Mucosa of gallbladder (tissue), 1 donor: ENCODE data around the gene PRMT2. TPM values are rescaled to one million over a fixed set of nuclear protein-coding genes. Genes with fewer than 3 reads are reported as not detected.
"Not testable (repeated sequence)": the region's sequence is repeated elsewhere in the genome, so short reads cannot be mapped to it uniquely, and the experiment has no call there.

ENCODE experiments used
- DNase-seq: peaks from one replicate; pipeline ENCODE4 v3.0.0-alpha.2; 2020; ENCODE audit warnings: low spot score
- total RNA-seq: library from RNA; stranded (reverse); gene quantifications from one replicate; pipeline ENCODE4 v1.2.1, GENCODE V29; 2021
- donor health status: DM: no; HTN: no; CAD: no.

PRMT2 gene
- total RNA-seq, 1 donor from 2014 or later = 104 TPM

- no peak for DNase-seq
Observed at GRCh38 chr21:46617267-46618051, 18.0 kb upstream of the PRMT2 start.

DNA sequence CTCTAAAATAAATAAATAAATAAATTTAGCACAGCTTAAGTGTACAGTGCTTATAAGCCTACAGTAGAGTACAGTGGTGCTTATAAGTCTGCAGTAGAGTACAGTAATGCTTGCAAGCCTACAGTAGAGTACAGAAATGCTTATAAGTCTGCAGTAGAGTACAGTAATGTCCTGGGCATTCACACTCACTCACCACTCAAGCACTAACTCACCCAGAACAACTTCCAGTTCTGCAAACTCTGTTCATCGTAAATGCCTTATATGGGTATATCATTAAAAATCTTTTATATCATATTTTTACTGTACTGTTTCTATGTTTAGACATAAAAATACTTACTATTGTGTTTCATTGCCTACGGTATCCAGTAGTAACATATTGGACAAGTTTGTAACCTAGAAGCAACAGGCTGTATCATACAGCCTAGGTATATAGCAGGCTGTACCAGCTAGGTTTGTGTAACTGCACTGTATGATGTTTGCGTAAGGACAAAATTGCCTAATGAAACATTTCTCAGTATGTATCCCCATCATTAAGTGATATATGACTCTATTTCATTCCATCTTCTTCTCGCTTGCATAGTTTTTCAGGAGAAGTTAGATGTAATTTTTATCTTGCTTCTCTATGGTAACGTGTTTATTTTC lies 16.6 kb upstream of the PRMT2 start:
- no peak for DNase-seq

DNA sequence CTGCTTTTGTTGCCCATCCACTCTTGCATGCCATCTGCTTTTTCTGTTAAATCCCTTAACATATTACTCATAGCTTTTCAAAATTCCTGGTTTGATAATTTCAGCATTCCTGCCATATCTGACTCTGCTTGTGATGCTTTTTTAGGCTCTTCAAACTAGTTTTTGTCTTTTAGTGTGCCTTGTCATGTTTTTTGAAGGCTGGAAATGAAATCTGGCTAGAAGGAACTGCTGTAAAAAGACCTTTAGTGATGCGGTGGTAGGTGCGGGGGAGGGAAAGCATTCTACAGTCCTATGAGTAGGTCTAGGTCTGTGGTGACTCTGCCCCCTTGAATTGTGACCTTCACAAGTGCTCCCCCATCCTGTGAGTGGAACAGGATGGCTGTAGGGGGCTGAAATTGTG lies 15.6 kb upstream of the PRMT2 start:
- DNase-seq = no peak

DNA sequence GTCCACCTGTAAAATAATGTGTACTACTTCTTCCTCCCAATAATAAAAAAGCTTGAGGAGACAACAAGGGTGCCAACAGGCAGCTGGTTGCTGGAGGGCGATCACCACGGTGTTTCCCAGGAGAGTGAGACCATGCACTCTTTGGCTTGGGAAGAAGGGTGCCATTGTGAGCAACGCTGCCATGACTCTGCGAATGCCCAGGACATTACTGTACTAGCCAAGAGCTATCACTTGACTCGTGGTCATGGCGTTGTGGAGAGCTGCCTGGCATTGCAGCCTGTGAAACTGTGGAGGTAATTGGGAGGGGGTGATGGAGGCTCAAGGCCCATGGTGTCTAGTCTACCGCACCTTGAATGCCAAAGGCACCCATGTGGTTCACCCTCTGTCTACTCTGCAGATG lies 14.6 kb upstream of the PRMT2 start:
- DNase-seq = no peak

- no peak for DNase-seq
Observed at GRCh38 chr21:46621457-46622182, 13.9 kb upstream of the PRMT2 start.

DNA sequence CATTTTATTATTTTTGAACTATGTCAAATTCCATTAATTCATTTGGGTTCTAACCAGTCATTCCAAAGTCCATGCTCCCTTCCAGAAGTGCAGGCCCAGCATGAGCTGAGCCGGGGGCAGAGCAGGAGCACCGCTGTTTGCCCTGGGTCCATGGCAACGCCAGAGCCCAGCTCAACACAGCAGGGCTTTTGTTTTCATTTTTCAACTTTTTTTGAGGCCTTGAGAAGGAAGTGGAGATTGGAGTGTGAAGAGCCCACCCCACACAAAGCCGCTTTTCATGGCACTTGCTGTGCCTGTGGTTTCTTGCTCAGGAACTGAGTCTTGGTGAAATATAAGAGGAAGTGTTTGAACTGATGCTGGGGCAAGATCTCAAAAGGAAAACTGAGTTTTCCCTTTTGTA lies 13.2 kb upstream of the PRMT2 start:
- DNase-seq = peak; percentile 29

DNA sequence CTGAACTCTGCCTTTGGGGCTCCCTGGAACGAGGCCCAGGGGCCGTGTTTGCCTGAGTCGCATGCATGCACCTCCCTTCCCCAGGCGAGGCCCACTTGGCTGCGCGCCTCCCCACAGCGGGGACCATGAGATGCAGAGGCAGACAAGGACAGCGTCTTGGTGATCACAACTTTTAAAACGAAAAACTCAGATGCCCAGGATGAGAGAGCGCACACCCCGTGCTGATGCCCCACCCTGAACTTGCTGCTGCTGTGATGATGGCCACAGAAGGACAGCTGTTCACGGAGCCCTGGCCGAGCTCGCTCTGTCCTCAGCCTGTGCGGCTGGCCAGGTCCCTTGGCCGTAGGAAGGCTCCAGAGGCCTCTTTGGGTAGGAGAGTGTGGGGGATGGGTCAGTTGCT lies 11.4 kb upstream of the PRMT2 start:
- DNase-seq = no peak

GRCh38 chr21:46625759-46626158 lies 9.7 kb upstream of the PRMT2 start:
- DNase-seq = no peak

GRCh38 chr21:46626536-46626935 lies 8.9 kb upstream of the PRMT2 start:
- DNase-seq = no peak

DNA sequence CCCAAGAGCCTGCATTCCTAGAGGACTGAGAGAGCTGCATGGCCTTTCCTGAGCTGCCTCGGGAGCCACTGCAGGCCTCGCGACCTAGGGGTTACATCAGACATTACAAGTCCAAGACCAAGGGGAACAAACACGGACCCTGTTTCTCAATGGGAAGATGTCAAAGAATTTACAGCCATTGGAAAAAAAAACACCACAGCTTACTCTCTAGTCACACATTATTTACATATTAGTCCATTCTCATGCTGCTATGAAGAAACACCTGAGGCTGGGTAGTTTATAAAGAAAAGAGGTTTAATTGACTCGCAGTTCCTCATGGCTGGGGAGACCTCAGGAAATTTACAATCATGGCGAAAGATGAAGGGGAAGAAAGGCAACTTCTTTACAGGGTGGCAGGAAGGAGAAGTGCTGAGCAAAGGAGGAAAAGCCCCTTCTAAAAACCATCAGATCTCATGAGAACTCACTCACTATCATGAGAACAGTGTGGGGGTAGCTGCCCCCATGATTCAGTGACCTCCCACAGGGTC lies 8.4 kb upstream of the PRMT2 start:
- no peak for DNase-seq

DNA sequence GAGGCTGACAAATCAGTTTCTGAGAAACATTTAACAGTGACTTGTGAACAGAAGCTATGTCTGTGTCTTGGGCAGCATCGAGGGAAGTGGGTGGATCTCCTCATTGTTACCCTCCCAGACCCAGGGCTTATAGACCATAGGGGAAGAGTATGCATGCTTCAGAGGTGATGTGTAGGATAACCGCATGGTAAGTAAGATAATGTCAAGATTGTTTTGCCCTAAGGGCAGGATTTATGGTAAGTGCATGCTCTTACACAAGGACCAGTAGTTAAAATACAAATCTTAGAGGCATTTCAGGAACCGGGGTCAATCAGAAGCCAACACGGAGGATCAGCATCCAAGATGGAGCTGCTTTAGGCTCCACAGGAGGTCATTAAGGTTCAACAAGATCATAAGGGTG lies 7.7 kb upstream of the PRMT2 start:
- DNase-seq = no peak

GRCh38 chr21:46628868-46629267 lies 6.6 kb upstream of the PRMT2 start:
- no peak for DNase-seq

- not testable (repeated sequence) for DNase-seq
Observed at GRCh38 chr21:46630915-46631314, 4.6 kb upstream of the PRMT2 start.

DNA sequence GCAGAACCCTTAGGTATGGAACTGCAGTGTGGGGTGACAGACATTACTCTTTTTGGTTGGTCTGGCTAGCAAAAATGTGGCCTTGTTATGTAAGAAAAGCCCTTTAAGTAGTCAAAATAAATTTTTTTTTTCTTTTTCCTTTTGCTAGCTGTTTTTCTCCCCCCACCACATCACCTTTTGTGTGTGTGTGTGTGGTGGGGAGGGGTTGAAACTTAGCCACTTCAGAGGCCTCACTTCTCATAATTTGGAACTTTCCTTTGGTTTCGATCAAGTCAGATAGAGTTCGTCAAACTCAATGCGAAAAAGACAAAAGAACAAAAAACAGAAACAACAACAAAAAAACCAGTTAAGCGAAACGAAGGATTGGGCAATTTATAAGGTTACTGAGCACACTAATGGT lies 1.9 kb upstream of the PRMT2 start:
- no peak for DNase-seq

DNA sequence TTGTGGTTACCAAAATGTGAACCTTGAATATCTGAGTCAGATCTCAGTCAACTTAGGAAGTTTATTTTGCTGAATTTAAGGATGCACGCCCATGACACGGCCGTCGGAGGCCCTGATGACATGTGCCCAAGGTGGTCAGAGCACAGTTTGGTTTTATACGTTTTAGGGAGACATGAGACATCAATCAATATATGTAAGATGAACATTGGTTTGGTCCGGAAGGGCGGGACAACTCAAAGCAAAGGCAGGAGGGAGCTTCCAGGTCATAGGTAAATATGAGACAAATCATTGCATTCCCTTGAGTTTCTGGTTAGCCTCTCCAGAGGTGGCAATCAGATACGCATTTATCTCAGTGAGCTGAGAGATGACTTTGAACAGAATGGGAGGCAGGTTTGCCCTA lies 1.0 kb upstream of the PRMT2 start:
- no peak for DNase-seq

DNA sequence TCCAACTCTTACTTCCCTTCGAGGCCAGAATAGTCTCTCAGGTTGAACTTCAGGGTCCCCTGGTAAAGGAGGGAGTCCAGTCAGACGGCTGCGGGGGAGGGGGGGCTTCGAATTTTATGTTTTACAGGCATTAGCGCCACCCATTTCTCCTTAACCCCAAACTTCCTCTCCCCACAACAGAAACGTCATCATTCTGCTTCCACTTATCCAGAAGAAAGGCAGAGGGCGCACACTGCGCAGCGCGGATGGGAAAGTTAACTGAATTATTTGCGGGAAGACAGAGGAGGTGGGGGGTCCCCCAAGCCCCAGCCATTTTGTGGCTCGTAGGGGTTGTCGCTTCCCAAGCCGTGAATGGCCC lies 529 bp upstream of the PRMT2 start:
- DNase-seq = peak; percentile 73

DNA sequence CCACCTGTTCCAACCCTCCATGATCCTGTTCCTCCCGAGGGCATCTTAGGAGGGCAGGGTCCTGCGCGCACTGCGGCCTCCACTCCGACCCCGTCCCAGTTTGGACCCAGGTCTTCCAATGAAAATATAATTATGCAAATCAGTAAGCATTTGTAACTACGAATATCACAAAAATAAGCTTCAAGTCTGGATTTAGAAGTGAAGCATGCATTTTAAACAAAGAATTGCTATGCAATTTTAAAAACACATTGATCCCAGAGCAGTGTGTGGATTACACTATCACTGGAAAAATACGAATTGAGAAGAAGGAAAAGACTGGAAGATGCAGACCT lies 673 bp downstream of the PRMT2 start:
- no peak for DNase-seq

DNA sequence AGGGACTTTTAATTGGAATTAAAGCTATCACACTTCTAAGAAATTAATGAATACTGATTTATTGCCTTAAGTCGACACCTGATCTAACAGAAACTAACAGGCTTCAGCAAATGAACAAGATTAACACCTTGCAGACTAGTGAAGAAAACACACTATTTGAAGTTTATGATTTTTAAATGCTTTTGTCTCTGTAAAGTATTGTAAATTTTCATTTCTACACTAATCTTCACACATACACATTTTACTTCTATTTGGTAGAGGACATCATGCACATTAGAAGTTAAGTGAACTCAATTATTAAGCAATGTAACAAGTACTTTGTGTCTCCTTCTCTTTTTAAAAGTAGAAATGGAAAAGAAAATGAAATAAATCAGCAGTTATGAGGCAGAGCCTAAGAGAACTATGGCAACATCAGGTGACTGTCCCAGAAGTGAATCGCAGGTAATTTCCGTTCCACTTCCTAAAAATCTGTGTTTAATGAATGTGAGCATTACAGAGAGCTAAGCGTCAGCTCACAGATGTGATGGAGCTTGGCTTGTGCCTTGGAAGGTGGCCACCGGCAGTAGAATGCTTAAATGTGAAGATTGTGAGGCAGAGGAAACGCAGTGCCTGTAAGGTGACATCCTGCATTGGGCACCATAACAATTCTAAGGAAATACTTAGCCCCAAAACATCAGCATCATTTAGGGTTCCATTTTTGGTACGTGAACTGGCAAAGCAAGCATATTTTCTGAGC lies 1.2 kb downstream of the PRMT2 start:
- no peak for DNase-seq

DNA sequence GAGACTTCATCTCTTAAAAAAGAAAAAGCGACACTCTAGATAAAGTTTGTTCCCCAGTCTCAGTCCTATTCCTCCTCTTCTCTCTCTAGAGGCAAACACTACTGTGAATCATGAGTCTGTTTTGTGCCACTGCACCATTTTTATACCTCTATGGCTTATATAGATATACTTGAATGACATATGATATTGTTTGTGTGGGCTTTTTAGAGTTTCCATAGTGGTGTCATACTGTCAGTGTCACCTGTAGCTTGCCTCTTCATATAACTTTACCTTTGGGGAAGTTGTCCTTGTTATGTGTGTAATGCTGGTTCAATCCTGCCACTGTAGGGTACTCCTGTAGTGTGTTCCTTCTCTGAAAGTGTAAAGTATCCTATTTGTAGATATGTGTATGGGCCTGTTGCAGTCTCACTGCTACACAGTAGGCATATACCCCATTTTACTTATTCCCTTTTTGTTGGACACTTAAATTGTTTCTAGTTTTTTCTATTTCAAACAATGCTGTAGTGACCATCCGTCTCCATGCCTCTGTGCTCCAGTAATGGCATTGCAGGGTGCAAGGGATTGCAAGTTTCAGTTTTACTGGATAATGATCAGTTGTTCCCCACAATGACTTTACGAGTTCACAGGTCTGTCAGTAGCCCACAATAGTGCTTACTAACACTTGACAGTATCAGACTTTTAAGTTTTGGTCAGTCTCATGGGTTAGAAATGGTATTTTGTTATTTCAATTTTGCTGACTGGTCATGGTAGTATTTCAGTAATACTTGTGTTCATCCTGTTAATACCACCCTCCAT lies 2.7 kb downstream of the PRMT2 start:
- no peak for DNase-seq

- no peak for DNase-seq
Observed at GRCh38 chr21:46639489-46640386, 4.3 kb downstream of the PRMT2 start.
